HG03060 (cell line): ENCODE measurements around the gene TCF4.

Experiments used
- ATAC-seq: cut with Tn5 transposase; IDR thresholded peaks from one replicate; pipeline ENCODE4 v1.9.1; 2021; ENCODE audit warnings: low read depth, moderate number of reproducible peaks; ENCODE audit not compliant: unreplicated experiment

TCF4 gene

GRCh38 chr18:55547705-55548056 is 40.3 kb downstream of the TCF4 start:
- ATAC-seq = no peak

DNA sequence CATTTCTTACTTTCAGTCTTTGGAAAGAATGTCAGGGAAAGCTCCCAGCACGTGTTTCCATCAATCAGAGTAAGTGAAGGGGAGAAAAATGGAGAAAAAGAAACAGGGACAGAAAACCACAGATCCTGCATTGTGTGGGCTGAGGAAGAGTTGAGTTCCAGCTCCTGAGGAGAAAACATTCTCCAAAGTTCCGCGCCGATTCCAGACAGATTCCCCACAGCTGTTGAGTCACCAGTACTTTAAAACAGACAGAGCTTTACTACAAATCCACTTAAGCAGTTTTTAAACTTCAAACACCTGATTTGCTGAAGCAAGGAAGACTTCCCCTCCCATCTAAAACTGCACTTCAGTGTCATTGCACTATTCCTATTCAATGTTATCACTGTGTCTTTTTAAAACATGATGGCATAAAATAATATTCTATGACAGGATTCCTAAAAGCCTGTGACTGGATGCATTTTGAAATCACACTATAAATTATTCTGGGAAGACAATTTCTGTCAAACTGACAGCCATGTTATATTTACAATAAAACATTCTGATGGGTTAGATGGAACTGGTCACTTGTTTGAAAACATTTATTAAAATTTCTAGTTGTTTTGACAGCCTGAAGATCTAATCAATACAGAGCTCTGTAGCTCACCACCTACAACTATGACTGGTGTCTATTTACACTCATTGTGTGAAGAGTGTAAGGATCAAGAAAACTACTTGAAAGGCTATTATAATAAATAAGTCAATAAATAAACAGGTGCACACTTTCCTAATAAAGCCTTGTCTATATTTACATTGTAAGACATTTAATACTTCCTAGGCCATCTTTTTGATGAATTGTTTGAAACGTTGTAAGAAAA is 40.9 kb downstream of the TCF4 start:
- ATAC-seq = no peak

GRCh38 chr18:55544014-55544413 is 44.0 kb downstream of the TCF4 start:
- ATAC-seq = no peak

- ATAC-seq = no peak
These were observed 44.8 kb downstream of the TCF4 start for GRCh38 chr18:55543130-55543704.

DNA sequence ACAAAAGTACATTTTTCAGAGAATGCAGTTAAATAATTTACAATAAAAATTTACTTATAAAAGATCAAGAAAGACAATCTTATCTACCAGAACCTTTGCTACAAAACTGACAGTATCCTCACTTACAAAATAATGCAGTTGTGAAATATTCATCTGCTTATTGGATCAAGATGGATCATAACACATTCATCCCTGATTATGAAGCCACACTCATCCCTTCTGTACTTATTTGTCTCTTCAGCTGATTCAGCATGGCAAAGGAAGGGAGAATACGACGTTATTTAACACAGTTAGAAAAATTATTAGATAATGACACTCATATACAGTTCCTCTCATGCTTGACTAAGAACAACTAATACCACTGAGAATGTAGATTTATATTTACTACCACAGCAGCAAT is 46.4 kb downstream of the TCF4 start:
- ATAC-seq = no peak

GRCh38 chr18:55539240-55539639 is 48.8 kb downstream of the TCF4 start:
- ATAC-seq = no peak

DNA sequence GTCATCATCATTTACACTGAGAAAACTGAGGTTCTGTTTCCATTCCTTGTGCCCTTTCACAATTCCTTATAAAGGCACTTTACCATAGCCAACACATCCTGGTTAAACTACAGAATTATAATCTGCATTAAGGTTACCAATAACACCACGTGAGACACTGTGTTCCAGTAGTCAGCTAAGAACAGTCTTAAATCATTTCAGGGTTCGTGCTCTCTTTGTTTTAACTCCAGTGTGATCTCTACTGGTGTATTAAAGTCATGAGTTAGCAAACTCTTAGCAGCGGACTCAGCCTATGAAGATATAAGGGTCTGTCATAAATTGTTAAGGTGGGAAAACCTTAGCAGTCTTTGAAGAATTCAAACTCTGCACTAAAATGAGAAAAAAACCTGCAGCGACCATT is 53.0 kb downstream of the TCF4 start:
- ATAC-seq = no peak

GRCh38 chr18:55534547-55534946 is 53.4 kb downstream of the TCF4 start:
- ATAC-seq = no peak

GRCh38 chr18:55530166-55530565 is 57.8 kb downstream of the TCF4 start:
- no peak for ATAC-seq

GRCh38 chr18:55529581-55529980 is 58.4 kb downstream of the TCF4 start:
- no peak for ATAC-seq

GRCh38 chr18:55525845-55526244 is 62.1 kb downstream of the TCF4 start:
- ATAC-seq = no peak

- no peak for ATAC-seq
These were observed 63.5 kb downstream of the TCF4 start for GRCh38 chr18:55524353-55525073.

- ATAC-seq = no peak
These were observed 65.0 kb downstream of the TCF4 start for GRCh38 chr18:55523001-55523400.

DNA sequence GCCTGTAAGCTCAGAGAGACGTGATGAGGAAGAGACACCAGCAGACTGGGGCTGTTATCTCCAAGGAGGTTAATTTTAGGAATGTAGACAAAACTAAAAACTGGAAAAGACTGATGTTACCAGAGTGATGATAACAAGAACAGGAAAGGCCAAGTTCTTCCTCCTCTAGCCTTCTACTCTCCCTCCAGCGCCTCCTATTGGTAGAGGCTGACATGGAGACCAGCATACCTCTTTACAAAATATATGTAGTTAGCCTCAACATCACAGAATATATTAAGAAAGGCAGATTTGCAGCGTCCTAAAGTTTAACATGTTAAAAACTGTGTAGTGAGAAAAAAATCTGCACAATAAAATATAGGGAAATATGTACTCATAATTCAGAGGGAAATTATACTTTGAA is 66.0 kb downstream of the TCF4 start:
- ATAC-seq = no peak

DNA sequence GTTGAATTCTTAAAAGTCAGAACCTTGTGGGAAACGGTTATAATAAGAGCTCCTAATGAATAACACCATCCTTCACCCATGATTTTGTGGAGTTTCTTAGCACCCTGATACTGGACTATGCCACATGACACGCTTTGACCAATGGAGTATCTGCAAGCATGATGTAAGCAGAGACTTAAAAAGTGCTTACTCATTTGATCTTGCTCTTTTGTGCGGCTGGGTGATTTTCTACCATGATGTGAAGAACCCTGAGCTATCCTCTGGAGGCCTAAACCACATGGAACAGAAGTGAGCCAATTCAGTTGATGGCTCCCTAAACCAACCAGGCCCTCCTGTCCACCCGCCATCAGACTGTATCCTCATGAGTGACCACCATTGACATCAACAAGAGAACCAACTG is 70.9 kb downstream of the TCF4 start:
- no peak for ATAC-seq

DNA sequence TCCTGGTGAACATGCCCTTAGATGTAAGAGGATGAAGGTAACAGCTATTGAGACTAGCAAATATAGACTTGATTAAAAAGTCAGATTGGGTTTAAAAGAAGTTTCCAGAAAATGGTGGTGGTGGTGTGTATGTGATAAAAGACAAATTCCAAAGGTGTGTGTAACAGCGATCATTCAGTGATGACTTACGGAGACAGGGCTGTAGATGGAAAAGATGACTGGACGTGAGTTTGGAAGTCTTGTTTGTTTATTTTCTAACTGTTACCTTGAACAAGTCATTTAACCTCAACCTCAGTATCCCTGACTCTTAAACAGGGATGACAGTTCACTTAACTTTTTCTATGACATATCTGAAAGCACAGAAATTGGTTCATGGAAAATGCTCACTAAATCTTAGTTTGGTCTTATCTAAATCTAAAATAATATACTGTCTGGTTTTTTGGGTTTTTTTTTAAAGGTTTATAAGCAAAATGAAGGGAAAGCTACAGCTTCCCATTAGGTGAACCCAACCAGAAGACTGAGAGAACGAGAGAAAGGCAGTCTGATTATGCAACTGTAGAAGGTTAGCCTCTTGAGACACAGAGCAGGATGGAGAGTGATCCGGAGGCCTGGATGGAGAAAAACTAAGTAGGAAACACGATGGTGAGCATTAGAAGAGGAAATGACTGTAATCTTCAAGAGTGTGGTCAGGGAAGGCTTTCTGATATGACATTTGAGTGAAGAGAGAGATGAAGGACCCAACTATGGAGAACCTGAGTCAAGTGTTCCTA is 71.9 kb downstream of the TCF4 start:
- ATAC-seq = no peak

DNA sequence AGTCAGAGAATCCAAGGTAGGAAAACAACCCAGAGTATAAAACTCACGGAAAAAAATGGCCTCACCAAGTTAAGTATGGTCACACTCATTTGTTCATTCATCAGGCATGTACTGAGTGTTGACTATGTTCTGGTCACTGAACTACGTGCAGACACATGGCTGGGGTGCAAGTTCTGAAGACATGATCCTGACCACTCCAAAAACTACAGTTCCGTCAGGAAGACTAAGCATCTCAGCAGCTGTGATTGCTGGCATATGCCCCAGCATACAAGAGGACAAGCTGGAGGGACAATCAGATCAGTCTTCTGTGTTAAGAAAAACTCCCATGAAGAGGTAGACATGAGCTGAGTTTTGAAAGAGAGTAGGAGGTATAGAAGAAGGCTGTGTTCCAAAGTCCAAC is 72.8 kb downstream of the TCF4 start:
- no peak for ATAC-seq

DNA sequence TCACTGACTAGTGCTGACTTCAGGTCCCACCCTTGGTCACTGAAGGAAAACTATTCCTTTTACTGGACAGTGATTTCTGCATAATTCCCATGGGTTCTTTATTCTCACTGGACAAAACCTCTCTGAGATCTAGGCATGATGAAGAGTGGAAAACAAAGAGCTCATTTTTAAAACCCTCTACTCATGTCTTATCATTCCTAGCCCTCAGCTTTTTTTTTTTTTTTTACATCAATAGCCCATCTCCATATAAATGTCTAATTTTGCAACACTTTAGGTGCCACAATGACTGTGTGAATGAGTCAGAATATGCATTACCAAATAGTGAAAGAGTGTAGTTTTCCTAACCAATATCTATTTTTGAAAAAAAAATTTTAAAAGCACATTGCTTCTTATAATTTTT is 74.8 kb downstream of the TCF4 start:
- no peak for ATAC-seq

DNA sequence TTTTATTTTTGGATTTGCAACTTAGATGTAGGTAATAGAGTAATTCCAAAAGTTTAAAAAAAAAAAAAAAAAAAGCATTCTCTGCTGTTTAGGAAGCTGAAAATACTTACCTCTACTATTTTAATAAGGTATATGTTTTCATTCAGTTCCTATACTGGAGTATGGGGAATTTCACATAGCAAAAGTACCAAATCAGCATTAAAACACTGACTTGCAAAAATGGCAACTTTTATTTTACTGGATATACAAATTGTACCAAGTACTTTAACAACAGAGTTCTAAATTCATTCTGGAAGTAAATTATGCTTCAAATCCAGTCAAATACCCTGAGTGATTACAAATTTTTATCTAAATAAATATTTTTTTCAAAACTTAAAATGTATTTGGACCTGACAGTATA is 76.7 kb downstream of the TCF4 start:
- ATAC-seq = no peak

GRCh38 chr18:55510809-55511208 is 77.2 kb downstream of the TCF4 start:
- no peak for ATAC-seq
